Measurements from ENCODE around the gene FHL2.

Gene FHL2

GRCh38 chr2:105400138-105400540 is 1.3 kb upstream of the FHL2 start:
- TF ChIP-seq SIN3A (IDR thresholded peaks at IDR 0.05; ENCODE audit: borderline replicate concordance, insufficient read depth, low read length) (no peak), REST (IDR thresholded peaks at IDR 0.05; ENCODE audit: insufficient read depth in 1 of 2, low read depth in 2 of 2, low read length in 2 of 2) (no peak), TAF1 (IDR thresholded peaks at IDR 0.05; ENCODE audit: borderline replicate concordance, insufficient read depth, low read length) (no peak), FOXP2 (optimal IDR thresholded peaks at IDR 0.05; ENCODE audit: borderline replicate concordance, extremely low read depth, extremely low read length, insufficient read depth) (no peak), POLR2AphosphoS5 (IDR thresholded peaks at IDR 0.05; ENCODE audit: low read depth, low read length) (no peak)

GRCh38 chr2:105399207-105399861 is 483 bp upstream of the FHL2 start:
- no peak for TF ChIP-seq FOXP2 (optimal IDR thresholded peaks at IDR 0.05; ENCODE audit: borderline replicate concordance, extremely low read depth, extremely low read length, insufficient read depth)

- no peak for TF ChIP-seq TAF1 (IDR thresholded peaks at IDR 0.05; ENCODE audit: borderline replicate concordance, insufficient read depth, low read length)
- TF ChIP-seq POLR2AphosphoS5 (IDR thresholded peaks at IDR 0.05; ENCODE audit: low read depth, low read length), result no peak
- TF ChIP-seq REST (IDR thresholded peaks at IDR 0.05; ENCODE audit: insufficient read depth in 1 of 2, low read depth in 2 of 2, low read length in 2 of 2), result no peak
- TF ChIP-seq SIN3A (IDR thresholded peaks at IDR 0.05; ENCODE audit: borderline replicate concordance, insufficient read depth, low read length), result no peak
- TF ChIP-seq FOXP2 (optimal IDR thresholded peaks at IDR 0.05; ENCODE audit: borderline replicate concordance, extremely low read depth, extremely low read length, insufficient read depth), result no peak
Measured at GRCh38 chr2:105397953-105398335, 907 bp downstream of the FHL2 start.

DNA sequence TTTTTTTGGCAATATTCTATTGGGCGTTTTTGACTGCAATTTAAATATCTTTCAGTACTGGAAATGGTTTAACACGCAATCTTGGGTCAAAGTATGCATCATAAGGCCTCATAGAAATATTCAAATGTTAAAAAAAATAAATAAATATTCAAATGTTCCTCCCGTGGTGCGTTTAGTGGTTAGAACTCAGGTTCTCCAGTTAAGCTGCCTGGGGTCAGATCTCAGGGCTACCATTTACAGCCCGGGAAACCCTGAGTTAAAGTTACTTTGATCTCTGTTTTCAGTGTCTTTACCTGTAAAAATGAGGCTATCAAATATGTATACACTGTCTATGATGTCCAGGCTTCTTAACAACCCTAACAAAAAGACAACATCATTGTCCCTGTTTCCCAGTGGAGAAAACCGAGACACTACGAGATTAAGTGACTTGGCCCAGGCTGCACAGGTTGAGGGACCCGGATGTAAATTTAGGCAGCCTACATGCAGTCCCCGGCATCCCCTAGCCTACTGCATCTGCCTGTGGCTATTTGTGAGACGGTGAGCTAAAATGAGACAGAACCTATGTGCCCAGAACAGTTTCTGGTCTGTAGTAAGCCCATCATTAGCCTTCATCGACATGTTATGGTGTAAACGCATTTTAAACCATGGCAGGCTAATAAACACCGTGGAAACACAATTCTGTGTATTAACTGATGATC is 1.7 kb downstream of the FHL2 start:
- TF ChIP-seq SIN3A (IDR thresholded peaks at IDR 0.05; ENCODE audit: borderline replicate concordance, insufficient read depth, low read length), result no peak
- no peak for TF ChIP-seq FOXP2 (optimal IDR thresholded peaks at IDR 0.05; ENCODE audit: borderline replicate concordance, extremely low read depth, extremely low read length, insufficient read depth)
- no peak for TF ChIP-seq TAF1 (IDR thresholded peaks at IDR 0.05; ENCODE audit: borderline replicate concordance, insufficient read depth, low read length)
- no peak for TF ChIP-seq POLR2AphosphoS5 (IDR thresholded peaks at IDR 0.05; ENCODE audit: low read depth, low read length)
- TF ChIP-seq REST (IDR thresholded peaks at IDR 0.05; ENCODE audit: insufficient read depth in 1 of 2, low read depth in 2 of 2, low read length in 2 of 2), result no peak

DNA sequence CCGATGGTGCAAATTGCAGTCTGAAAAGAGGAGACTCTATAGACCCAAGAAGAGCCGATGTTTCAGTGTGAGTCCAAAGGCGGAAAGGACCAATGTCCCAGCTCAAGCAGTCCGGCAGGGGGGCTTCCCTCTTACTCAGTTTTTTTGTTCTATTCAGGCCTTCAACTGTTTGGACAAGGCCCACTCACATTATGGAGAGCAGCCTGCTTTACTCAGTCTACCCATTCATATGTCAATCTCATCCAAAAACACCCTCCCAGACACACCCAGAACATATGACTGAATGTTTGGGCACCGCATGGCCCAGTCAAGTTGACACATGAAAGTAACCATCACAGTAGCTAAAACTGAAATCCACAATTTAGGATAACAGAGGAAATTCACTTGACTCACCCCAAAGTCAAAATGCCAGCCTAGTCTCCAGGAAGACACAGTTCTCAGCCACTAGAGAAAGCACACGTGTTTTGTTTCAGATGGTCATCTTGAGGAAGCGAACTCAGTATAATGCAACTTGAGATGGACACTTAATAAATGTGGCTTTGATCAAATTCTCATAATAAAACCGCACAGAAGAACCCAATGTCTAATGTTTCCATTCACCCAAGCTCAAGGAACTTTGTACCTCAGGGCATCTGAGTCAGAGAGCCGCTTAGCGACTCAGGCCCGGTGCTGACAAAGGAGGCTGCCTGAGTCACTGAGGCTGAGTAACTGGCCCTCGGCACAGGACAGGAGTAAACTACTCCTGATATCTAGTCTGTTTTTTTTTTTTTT is 2.4 kb downstream of the FHL2 start:
- TF ChIP-seq SIN3A (IDR thresholded peaks at IDR 0.05; ENCODE audit: borderline replicate concordance, insufficient read depth, low read length) (no peak), FOXP2 (optimal IDR thresholded peaks at IDR 0.05; ENCODE audit: borderline replicate concordance, extremely low read depth, extremely low read length, insufficient read depth) (peak; percentile 13)

DNA sequence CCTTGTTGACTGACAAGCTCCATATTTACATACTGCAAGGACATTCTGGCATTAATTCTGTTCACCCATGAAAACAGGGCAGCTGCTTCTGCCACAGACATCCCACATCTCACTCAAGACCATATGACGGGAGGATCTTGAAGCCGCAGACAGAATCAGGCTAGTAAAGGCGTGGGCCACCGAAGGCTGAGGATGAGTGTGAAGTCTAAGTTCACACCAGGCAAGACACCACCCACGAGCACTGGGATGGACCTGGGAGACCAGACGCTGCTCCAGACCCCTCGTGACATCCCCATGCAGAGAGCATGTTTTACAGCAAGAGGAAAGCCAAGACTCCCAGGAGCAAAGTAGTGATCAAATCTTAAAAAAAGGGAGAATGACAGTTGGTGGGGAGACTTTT is 3.2 kb downstream of the FHL2 start:
- TF ChIP-seq TAF1 (IDR thresholded peaks at IDR 0.05; ENCODE audit: borderline replicate concordance, insufficient read depth, low read length) (no peak), POLR2AphosphoS5 (IDR thresholded peaks at IDR 0.05; ENCODE audit: low read depth, low read length) (no peak), FOXP2 (optimal IDR thresholded peaks at IDR 0.05; ENCODE audit: borderline replicate concordance, extremely low read depth, extremely low read length, insufficient read depth) (no peak), SIN3A (IDR thresholded peaks at IDR 0.05; ENCODE audit: borderline replicate concordance, insufficient read depth, low read length) (no peak), REST (IDR thresholded peaks at IDR 0.05; ENCODE audit: insufficient read depth in 1 of 2, low read depth in 2 of 2, low read length in 2 of 2) (no peak)

Data from PFSK-1 (cell line).